ENCODE results near the gene JARID2. TPM values are rescaled to one million over a fixed set of nuclear protein-coding genes. Genes with fewer than 3 reads are reported as not detected.

Gene JARID2
- total and polyA plus RNA-seq, 4 donors, result 1.4 to 12.3 (median 3.4) TPM

DNA sequence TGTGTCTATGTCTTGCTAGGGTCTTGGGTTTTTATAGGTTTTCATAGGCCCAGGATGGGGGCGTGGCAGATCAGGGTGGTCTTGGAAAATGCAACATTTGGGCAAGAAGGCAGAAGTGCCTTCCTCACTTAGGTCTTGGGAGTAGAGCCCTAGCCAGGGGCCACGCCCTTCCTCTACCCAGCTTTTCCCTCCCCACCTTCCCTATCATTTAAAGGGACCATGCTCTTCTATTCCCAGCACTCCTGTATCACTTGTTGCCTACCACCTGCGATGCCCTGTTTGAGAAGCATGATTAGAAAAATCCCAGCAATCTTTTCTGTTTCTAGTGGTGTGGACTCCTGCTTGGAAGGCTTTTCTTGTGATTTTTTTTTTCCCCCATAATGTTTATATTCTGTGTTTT is 190.6 kb downstream of the JARID2 start:
- no peak overlapping the region for H3K4me3 ChIP-seq (ENCODE audit: low read depth in 1 of 3, low read length in 3 of 3)
- WGBS, result 96% methylated on average over 3 of the region's 3 CpGs
- H3K27ac ChIP-seq (ENCODE audit: low read depth in 1 of 2, low read length in 2 of 2), result no peak overlapping the region
- no peak overlapping the region for H3K9ac ChIP-seq (ENCODE audit: low read depth in 1 of 2, low read length in 2 of 2)
- no peaks in the 10 kb centered on the region for H3K27me3 ChIP-seq (ENCODE audit: control insufficient read depth in 4 of 4, insufficient read depth in 4 of 4, low read length in 3 of 4)
- H3K36me3 ChIP-seq (ENCODE audit: control insufficient read depth in 4 of 4, insufficient read depth in 3 of 4, low read depth in 1 of 4, low read length in 3 of 4), result no peaks in the 10 kb centered on the region
- no peaks in the 10 kb centered on the region for H3K9me3 ChIP-seq (ENCODE audit: control insufficient read depth in 4 of 4, low read length in 3 of 4)
- TF ChIP-seq, protein P1, sequence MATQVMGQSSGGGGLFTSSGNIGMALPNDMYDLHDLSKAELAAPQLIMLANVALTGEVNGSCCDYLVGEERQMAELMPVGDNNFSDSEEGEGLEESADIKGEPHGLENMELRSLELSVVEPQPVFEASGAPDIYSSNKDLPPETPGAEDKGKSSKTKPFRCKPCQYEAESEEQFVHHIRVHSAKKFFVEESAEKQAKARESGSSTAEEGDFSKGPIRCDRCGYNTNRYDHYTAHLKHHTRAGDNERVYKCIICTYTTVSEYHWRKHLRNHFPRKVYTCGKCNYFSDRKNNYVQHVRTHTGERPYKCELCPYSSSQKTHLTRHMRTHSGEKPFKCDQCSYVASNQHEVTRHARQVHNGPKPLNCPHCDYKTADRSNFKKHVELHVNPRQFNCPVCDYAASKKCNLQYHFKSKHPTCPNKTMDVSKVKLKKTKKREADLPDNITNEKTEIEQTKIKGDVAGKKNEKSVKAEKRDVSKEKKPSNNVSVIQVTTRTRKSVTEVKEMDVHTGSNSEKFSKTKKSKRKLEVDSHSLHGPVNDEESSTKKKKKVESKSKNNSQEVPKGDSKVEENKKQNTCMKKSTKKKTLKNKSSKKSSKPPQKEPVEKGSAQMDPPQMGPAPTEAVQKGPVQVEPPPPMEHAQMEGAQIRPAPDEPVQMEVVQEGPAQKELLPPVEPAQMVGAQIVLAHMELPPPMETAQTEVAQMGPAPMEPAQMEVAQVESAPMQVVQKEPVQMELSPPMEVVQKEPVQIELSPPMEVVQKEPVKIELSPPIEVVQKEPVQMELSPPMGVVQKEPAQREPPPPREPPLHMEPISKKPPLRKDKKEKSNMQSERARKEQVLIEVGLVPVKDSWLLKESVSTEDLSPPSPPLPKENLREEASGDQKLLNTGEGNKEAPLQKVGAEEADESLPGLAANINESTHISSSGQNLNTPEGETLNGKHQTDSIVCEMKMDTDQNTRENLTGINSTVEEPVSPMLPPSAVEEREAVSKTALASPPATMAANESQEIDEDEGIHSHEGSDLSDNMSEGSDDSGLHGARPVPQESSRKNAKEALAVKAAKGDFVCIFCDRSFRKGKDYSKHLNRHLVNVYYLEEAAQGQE (IDR thresholded peaks at IDR 0.05), result no peak
- TF ChIP-seq TAF1 (conservative IDR thresholded peaks at IDR 0.05) (no peak), RAD21 (IDR thresholded peaks at IDR 0.05) (no peak), MAX (IDR thresholded peaks at IDR 0.05) (no peak), FOXA1 (IDR thresholded peaks at IDR 0.05) (no peak), JUND (IDR thresholded peaks at IDR 0.05) (no peak)
- TF ChIP-seq, protein P2, sequence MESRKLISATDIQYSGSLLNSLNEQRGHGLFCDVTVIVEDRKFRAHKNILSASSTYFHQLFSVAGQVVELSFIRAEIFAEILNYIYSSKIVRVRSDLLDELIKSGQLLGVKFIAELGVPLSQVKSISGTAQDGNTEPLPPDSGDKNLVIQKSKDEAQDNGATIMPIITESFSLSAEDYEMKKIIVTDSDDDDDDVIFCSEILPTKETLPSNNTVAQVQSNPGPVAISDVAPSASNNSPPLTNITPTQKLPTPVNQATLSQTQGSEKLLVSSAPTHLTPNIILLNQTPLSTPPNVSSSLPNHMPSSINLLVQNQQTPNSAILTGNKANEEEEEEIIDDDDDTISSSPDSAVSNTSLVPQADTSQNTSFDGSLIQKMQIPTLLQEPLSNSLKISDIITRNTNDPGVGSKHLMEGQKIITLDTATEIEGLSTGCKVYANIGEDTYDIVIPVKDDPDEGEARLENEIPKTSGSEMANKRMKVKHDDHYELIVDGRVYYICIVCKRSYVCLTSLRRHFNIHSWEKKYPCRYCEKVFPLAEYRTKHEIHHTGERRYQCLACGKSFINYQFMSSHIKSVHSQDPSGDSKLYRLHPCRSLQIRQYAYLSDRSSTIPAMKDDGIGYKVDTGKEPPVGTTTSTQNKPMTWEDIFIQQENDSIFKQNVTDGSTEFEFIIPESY (IDR thresholded peaks at IDR 0.05), result no peak
- H3K4me1 ChIP-seq (ENCODE audit: control insufficient read depth in 4 of 4, insufficient read depth in 4 of 4, low read length in 3 of 4), result peaks cover 3 to 16% (median 9%) of the 10 kb centered on the region in 4 donors
- DNase-seq (ENCODE audit: low spot score), result no peak

DNA sequence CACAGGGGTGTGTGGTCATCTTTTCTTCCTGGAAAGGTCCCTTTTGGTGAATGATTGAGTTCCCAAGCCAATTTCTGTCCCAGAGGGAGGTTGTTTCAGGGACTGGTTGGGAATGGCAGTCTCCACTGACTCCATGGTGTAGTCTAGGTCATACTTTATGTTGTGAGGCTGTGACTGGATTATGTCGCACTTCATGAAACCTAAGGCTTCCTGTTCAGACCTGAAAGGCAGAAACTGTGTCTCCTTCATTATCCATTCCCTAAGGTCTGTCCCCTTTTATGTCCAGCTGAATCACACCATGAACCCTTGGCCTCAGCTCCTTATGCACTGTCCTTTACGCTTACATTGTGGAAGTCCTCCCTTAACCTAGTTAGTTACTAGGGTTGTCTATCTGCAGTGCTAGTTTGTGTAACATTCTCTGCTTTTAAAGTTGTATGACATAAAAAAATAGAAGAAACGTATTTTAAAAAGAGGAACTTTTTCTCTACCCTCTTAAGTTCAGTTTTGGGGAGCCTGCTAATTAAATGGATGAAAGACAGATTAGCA is 191.3 kb downstream of the JARID2 start:
- Histone ChIP-seq H3K4me3 (ENCODE audit: low read depth in 1 of 3, low read length in 3 of 3) (no peak overlapping the region), H3K36me3 (ENCODE audit: control insufficient read depth in 4 of 4, insufficient read depth in 3 of 4, low read depth in 1 of 4, low read length in 3 of 4) (no peaks in the 10 kb centered on the region), H3K27me3 (ENCODE audit: control insufficient read depth in 4 of 4, insufficient read depth in 4 of 4, low read length in 3 of 4) (no peaks in the 10 kb centered on the region), H3K9ac (ENCODE audit: low read depth in 1 of 2, low read length in 2 of 2) (no peak overlapping the region), H3K4me1 (ENCODE audit: control insufficient read depth in 4 of 4, insufficient read depth in 4 of 4, low read length in 3 of 4) (peaks cover 2 to 16% (median 10%) of the 10 kb centered on the region in 4 donors), H3K9me3 (ENCODE audit: control insufficient read depth in 4 of 4, low read length in 3 of 4) (no peaks in the 10 kb centered on the region), H3K27ac (ENCODE audit: low read depth in 1 of 2, low read length in 2 of 2) (no peak overlapping the region)
- no peak for DNase-seq (ENCODE audit: low spot score)
- no peak for TF ChIP-seq NR2F2 (IDR thresholded peaks at IDR 0.05)
- no peak for TF ChIP-seq YY1 (IDR thresholded peaks at IDR 0.05)
- TF ChIP-seq MAX (IDR thresholded peaks at IDR 0.05), result no peak
- TF ChIP-seq EGR1 (IDR thresholded peaks at IDR 0.05; ENCODE audit: low read depth in 2 of 2), result no peak
- TF ChIP-seq HNF4A (conservative IDR thresholded peaks at IDR 0.05), result no peak
- TF ChIP-seq, protein P1 (IDR thresholded peaks at IDR 0.05), result no peak
- no peak for TF ChIP-seq RXRA (IDR thresholded peaks at IDR 0.05)
- no peak for TF ChIP-seq TAF1 (conservative IDR thresholded peaks at IDR 0.05)
- no peak for TF ChIP-seq SP1 (IDR thresholded peaks at IDR 0.05)
- no peak for TF ChIP-seq CTCF (IDR thresholded peaks at IDR 0.05; ENCODE audit: low read depth, low read length, missing input control)
- TF ChIP-seq, protein P2 (IDR thresholded peaks at IDR 0.05), result no peak
- no peak for TF ChIP-seq RAD21 (IDR thresholded peaks at IDR 0.05)
- no peak for TF ChIP-seq HNF4G (IDR thresholded peaks at IDR 0.05)
- no peak for TF ChIP-seq GABPA (IDR thresholded peaks at IDR 0.05 in 1 of 2, conservative IDR thresholded peaks at IDR 0.05 in 1 of 2)
- TF ChIP-seq JUND (IDR thresholded peaks at IDR 0.05), result no peak
- TF ChIP-seq FOXA1 (IDR thresholded peaks at IDR 0.05), result no peak
- no peak for TF ChIP-seq ATF3 (IDR thresholded peaks at IDR 0.05)
- no peak for TF ChIP-seq FOXA2 (IDR thresholded peaks at IDR 0.05)
- WGBS, result 88% methylated on average over 3 of the region's 3 CpGs

Data from liver (tissue), 9 donors.